Lower lobe of right lung (tissue), 2 donors: ENCODE results near the gene AK8. TPM values are rescaled to one million over a fixed set of nuclear protein-coding genes. Genes with fewer than 3 reads are reported as not detected.
A peak's percentile ranks its signal among the peaks of the same experiment; 100 is the strongest.

Experiments
- ATAC-seq, 2 donors: fragments of 200-7000 bp; cut with Tn5 transposase; one replicate each; pipeline ENCODE4 v1.9.1; 2020 to 2022; ENCODE audit warnings: mild to moderate bottlenecking in 2 of 2, moderate library complexity in 2 of 2
- DNase-seq: peaks from one replicate; pipeline ENCODE4 v3.0.0-alpha.2; 2020
- H3K27ac ChIP-seq: fragments of 200-600 bp; one replicate; pipeline ENCODE4 v1.8.0; 2022
- H3K27me3 ChIP-seq: fragments of 200-600 bp; one replicate; pipeline ENCODE4 v1.8.0; 2022; ENCODE audit warnings: low read depth
- H3K36me3 ChIP-seq: fragments of 200-600 bp; one replicate; pipeline ENCODE4 v1.8.0; 2022; ENCODE audit warnings: mild to moderate bottlenecking
- H3K4me1 ChIP-seq: fragments of 200-600 bp; one replicate; pipeline ENCODE4 v1.8.0; 2022
- H3K4me3 ChIP-seq: fragments of 200-600 bp; one replicate; pipeline ENCODE4 v1.8.0; 2022; ENCODE audit warnings: mild to moderate bottlenecking
- H3K9me3 ChIP-seq: fragments of 200-600 bp; one replicate; pipeline ENCODE4 v1.8.0; 2022
- CTCF ChIP-seq: fragments of 200-600 bp; IDR thresholded peaks from one replicate; pipeline ENCODE4 v1.8.0; 2022; ENCODE audit warnings: antibody characterized with exemption, mild to moderate bottlenecking
- intact Hi-C: fragments of 100-400 bp; cut with DNase I; formaldehyde crosslinking; loops from one replicate; pipeline ENCODE4 v1.11.0; 2022
- total RNA-seq: library from RNA; stranded (reverse); fragmentation: NEBNext Ultra II Directional; extraction: Animal tissue kit (Norgen Biotek cat#: 25700); gene quantifications from one replicate; pipeline ENCODE4 v1.2.1, GENCODE V29; 2021
- donor health status: DM: no; HTN: yes; CAD: no; lungs with severe emphysema.

AK8 gene
- total RNA-seq, 1 donor from 2014 or later: 6.1 TPM

- no peak for ATAC-seq
- TF ChIP-seq CTCF: no peak
- intact Hi-C loops: no loop called here
- DNase-seq: no peak
- Histone ChIP-seq H3K27ac (no peak overlapping the region), H3K27me3 (no peaks in the 10 kb centered on the region), H3K36me3 (no peaks in the 10 kb centered on the region), H3K4me3 (no peak overlapping the region), H3K9me3 (peaks cover 14% of the 10 kb centered on the region), H3K4me1 (peaks cover 13% of the 10 kb centered on the region)
Observed at GRCh38 chr9:132702254-132702653, 175.8 kb downstream of the AK8 start.

- Histone ChIP-seq H3K4me1 (peaks cover 13% of the 10 kb centered on the region), H3K27ac (no peak overlapping the region), H3K27me3 (no peaks in the 10 kb centered on the region), H3K4me3 (no peak overlapping the region), H3K9me3 (peaks cover 22% of the 10 kb centered on the region), H3K36me3 (no peaks in the 10 kb centered on the region)
- TF ChIP-seq CTCF: no peak
- ATAC-seq: no peak
- DNase-seq: no peak
- intact Hi-C loops: no loop called here
Observed at GRCh38 chr9:132699956-132700355, 178.1 kb downstream of the AK8 start.

GRCh38 chr9:132698989-132699388 is 179.1 kb downstream of the AK8 start:
- no peak for TF ChIP-seq CTCF
- H3K27ac ChIP-seq: no peak overlapping the region
- no peaks in the 10 kb centered on the region for H3K27me3 ChIP-seq
- intact Hi-C loops: no loop called here
- H3K9me3 ChIP-seq: peaks cover 22% of the 10 kb centered on the region
- DNase-seq (no peak), ATAC-seq (peak; percentile 66 to 82)
- no peak overlapping the region for H3K4me3 ChIP-seq
- no peaks in the 10 kb centered on the region for H3K36me3 ChIP-seq
- peaks cover 12% of the 10 kb centered on the region for H3K4me1 ChIP-seq

GRCh38 chr9:132697230-132697629 is 180.9 kb downstream of the AK8 start:
- no peaks in the 10 kb centered on the region for H3K27me3 ChIP-seq
- intact Hi-C loops: no loop called here
- peaks cover 7% of the 10 kb centered on the region for H3K4me1 ChIP-seq
- H3K9me3 ChIP-seq: peaks cover 22% of the 10 kb centered on the region
- no peaks in the 10 kb centered on the region for H3K36me3 ChIP-seq
- H3K27ac ChIP-seq: no peak overlapping the region
- no peak for TF ChIP-seq CTCF
- H3K4me3 ChIP-seq: no peak overlapping the region
- no peak for ATAC-seq
- no peak for DNase-seq

- ATAC-seq: peak; percentile 51 to 72
- no peaks in the 10 kb centered on the region for H3K4me1 ChIP-seq
- no peak overlapping the region for H3K4me3 ChIP-seq
- H3K9me3 ChIP-seq: peaks cover 22% of the 10 kb centered on the region
- intact Hi-C loops: no loop called here
- H3K27ac ChIP-seq: no peak overlapping the region
- TF ChIP-seq CTCF: peak; percentile 28
- DNase-seq: no peak
- no peaks in the 10 kb centered on the region for H3K27me3 ChIP-seq
- H3K36me3 ChIP-seq: peaks cover 16% of the 10 kb centered on the region
Observed at GRCh38 chr9:132694144-132694543, 183.9 kb downstream of the AK8 start.

- H3K4me1 ChIP-seq: no peaks in the 10 kb centered on the region
- no peak for TF ChIP-seq CTCF
- no peak overlapping the region for H3K27ac ChIP-seq
- H3K27me3 ChIP-seq: no peaks in the 10 kb centered on the region
- intact Hi-C loops: no loop called here
- no peaks in the 10 kb centered on the region for H3K9me3 ChIP-seq
- ATAC-seq (no peak), DNase-seq (no peak)
- H3K4me3 ChIP-seq: no peak overlapping the region
- H3K36me3 ChIP-seq: peaks cover 50% of the 10 kb centered on the region
Observed at GRCh38 chr9:132690696-132691095, 187.4 kb downstream of the AK8 start.
